Colonic mucosa (tissue), 4 donors: ENCODE measurements around the gene FAM124A. TPM values are rescaled to one million over a fixed set of nuclear protein-coding genes. Genes with fewer than 3 reads are reported as not detected.

Experiments
- DNase-seq: peaks from one replicate; pipeline ENCODE4 v3.0.0-alpha.2; 2020
- H3K27ac ChIP-seq: fragments of 200-600 bp; one replicate; pipeline ENCODE4 v1.8.0; 2021
- H3K27me3 ChIP-seq: fragments of 200-600 bp; one replicate; pipeline ENCODE4 v1.8.0; 2021
- H3K36me3 ChIP-seq: fragments of 200-600 bp; one replicate; pipeline ENCODE4 v1.8.0; 2021
- H3K4me1 ChIP-seq: fragments of 200-600 bp; one replicate; pipeline ENCODE4 v1.8.0; 2021; ENCODE audit warnings: mild to moderate bottlenecking
- H3K4me3 ChIP-seq: fragments of 200-600 bp; one replicate; pipeline ENCODE4 v1.8.0; 2021
- H3K9ac ChIP-seq, 2 donors: one replicate each; pipeline ENCODE4 v1.7.0; 2013; ENCODE audit warnings: control low read depth in 2 of 2, low read depth in 2 of 2, low read length in 2 of 2
- H3K9me3 ChIP-seq: fragments of 200-600 bp; one replicate; pipeline ENCODE4 v1.8.0; 2021
- CTCF ChIP-seq: fragments of 200-600 bp; IDR thresholded peaks from one replicate; pipeline ENCODE4 v1.8.0; 2022; ENCODE audit warnings: antibody characterized with exemption, mild to moderate bottlenecking
- intact Hi-C: fragments of 100-400 bp; cut with DNase I; formaldehyde crosslinking; loops from one replicate; pipeline ENCODE4 v1.14.1; 2022
- total RNA-seq, 2 donors: library from RNA; stranded (reverse); fragmentation: NEBNext Ultra II Directional in 1 of 2; extraction: Animal tissue kit (Norgen Biotek cat#: 25700) in 1 of 2; gene quantifications; one replicate each; pipeline ENCODE4 v1.2.1, GENCODE V29; 2021
- donor health status: healthy.
- donor health status: DM: no; HTN: no; CAD: no.
- donor health status: DM: no; HTN: no; CAD: no.

FAM124A gene
- total RNA-seq, 2 donors from 2014 or later: 0.57 to 2.0 TPM

- Histone ChIP-seq H3K36me3 (no peaks in the 10 kb centered on the region), H3K4me3 (no peak overlapping the region), H3K4me1 (no peaks in the 10 kb centered on the region), H3K27ac (peak overlapping the region; percentile 49), H3K9ac (no peak overlapping the region), H3K27me3 (no peaks in the 10 kb centered on the region), H3K9me3 (no peaks in the 10 kb centered on the region)
- DNase-seq: no peak
- intact Hi-C loops: no loop called here
- no peak for TF ChIP-seq CTCF
These were observed 9.3 kb downstream of the FAM124A start for GRCh38 chr13:51231456-51231855.

- DNase-seq: no peak
- H3K4me1 ChIP-seq: no peaks in the 10 kb centered on the region
- intact Hi-C loops: no loop called here
- H3K4me3 ChIP-seq: no peak overlapping the region
- no peak overlapping the region for H3K27ac ChIP-seq
- H3K9me3 ChIP-seq: no peaks in the 10 kb centered on the region
- no peak for TF ChIP-seq CTCF
- no peaks in the 10 kb centered on the region for H3K36me3 ChIP-seq
- no peak overlapping the region for H3K9ac ChIP-seq
- H3K27me3 ChIP-seq: no peaks in the 10 kb centered on the region
These were observed 10.1 kb downstream of the FAM124A start for GRCh38 chr13:51232328-51232727.

GRCh38 chr13:51233117-51233826 is 11.1 kb downstream of the FAM124A start:
- DNase-seq: no peak
- H3K9me3 ChIP-seq: no peaks in the 10 kb centered on the region
- no peak overlapping the region for H3K9ac ChIP-seq
- H3K27me3 ChIP-seq: no peaks in the 10 kb centered on the region
- H3K36me3 ChIP-seq: no peaks in the 10 kb centered on the region
- no peak for TF ChIP-seq CTCF
- intact Hi-C loops: no loop called here
- no peaks in the 10 kb centered on the region for H3K4me1 ChIP-seq
- no peak overlapping the region for H3K4me3 ChIP-seq
- H3K27ac ChIP-seq: no peak overlapping the region

GRCh38 chr13:51234676-51235075 is 12.5 kb downstream of the FAM124A start:
- no peaks in the 10 kb centered on the region for H3K36me3 ChIP-seq
- intact Hi-C loops: no loop called here
- H3K27ac ChIP-seq: no peak overlapping the region
- no peak for TF ChIP-seq CTCF
- H3K9ac ChIP-seq: no peak overlapping the region
- H3K27me3 ChIP-seq: no peaks in the 10 kb centered on the region
- DNase-seq: no peak
- H3K4me1 ChIP-seq: no peaks in the 10 kb centered on the region
- no peak overlapping the region for H3K4me3 ChIP-seq
- no peaks in the 10 kb centered on the region for H3K9me3 ChIP-seq

GRCh38 chr13:51235186-51235585 is 13.0 kb downstream of the FAM124A start:
- intact Hi-C loops: no loop called here
- no peaks in the 10 kb centered on the region for H3K9me3 ChIP-seq
- no peak for DNase-seq
- H3K4me1 ChIP-seq: no peaks in the 10 kb centered on the region
- no peaks in the 10 kb centered on the region for H3K36me3 ChIP-seq
- no peak for TF ChIP-seq CTCF
- H3K27ac ChIP-seq: no peak overlapping the region
- no peak overlapping the region for H3K4me3 ChIP-seq
- no peaks in the 10 kb centered on the region for H3K27me3 ChIP-seq
- H3K9ac ChIP-seq: no peak overlapping the region
